Fibroblast of skin of back (primary cell): ENCODE measurements around the gene TMEM114.

Experiments
- DNase-seq: peaks from one replicate; pipeline ENCODE4 v3.0.0-alpha.2; 2013

The TMEM114 gene

DNA sequence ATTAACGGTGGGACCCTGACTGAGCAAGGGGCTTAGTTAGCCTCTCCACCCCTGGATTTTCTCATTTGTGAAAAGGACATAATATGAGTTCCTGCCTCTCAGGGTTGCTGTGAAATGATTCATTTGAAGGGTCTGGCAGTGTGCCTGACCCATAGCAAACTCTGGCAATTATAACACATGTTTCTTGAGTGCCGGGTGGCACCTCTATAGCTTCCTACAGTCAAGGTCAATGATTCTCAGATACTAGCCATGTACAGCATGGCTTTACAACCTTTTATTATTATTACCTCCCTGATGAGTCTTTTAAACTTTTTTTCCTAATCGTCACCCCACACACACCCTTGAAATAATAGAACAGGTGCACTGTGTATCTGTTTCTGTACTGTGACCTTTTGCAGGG is 42.1 kb downstream of the TMEM114 start:
- DNase-seq = no peak

DNA sequence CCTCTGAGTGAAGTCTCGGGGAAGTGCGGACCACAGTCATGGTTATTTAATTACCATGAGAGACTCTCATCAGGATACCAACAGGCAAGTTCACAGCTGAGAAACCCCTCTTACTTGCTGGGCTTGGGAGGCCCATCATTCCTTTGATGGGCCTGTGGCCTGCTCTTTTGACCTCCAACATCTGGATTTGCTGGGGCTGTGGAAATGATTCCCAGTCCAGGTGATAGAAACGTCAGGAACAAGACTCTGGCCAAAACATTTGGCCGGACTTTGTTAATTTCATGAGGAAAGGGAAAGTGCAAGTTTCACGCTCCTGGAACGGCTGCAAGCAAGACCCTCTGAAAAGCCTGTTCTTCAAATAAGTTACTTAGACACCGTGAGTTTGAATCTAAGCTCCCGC is 42.5 kb downstream of the TMEM114 start:
- DNase-seq = no peak

DNA sequence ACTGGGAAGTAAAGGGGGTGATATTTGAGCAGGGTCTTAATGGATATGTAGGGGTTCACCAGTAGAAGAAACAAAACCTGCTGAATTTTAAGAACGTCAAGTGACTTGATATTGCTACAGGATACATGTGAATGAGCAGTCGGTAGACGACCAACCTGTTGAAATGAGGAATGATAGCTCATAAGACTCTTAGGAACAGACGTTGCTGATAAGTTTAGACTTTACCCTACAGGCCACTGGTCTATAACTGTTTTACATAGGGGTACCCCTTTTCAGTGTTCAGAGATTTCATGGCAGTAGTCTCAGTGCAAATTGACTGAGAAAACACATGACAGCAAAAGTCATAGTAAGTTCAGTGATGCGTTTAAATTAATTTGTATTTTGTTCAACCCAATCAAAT is 45.9 kb downstream of the TMEM114 start:
- DNase-seq = no peak

DNA sequence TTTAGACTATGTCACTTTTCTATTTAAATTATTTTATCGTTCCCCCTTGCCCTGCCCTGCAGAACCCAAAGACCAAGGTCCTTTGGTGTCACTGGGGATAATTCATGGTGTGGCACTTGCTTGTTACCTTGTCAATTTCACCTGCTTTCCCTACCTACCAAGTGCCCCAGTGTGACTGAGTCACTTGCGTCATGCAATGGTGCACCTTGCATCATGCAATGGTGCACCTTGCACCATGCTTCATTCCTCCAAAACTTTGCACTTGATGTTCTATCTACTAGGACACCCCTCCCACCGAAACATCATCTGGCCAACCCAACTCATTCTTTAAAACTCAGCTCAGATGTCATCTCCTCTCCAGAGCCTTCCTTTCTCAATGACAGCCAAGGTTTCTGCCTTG is 47.1 kb downstream of the TMEM114 start:
- no peak for DNase-seq

DNA sequence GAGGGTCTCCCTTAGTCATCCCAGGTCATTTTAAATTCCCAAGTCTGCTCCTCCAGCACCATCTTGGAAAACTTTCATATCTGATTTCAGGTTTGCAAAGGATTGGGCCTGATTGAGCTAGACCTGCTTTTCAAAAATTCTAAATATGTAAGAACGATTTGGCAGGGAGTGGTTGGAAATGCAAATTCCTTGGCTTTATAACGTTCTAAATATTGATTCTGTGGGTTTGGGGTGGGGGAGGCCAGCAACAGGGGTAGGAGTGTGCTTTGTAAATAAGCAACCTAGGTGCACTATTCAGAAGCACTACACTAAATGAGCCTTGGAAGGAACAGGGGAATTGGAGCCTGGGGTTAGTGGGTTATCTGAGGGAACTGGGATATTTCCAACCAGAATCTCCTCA is 47.9 kb downstream of the TMEM114 start:
- DNase-seq = no peak

DNA sequence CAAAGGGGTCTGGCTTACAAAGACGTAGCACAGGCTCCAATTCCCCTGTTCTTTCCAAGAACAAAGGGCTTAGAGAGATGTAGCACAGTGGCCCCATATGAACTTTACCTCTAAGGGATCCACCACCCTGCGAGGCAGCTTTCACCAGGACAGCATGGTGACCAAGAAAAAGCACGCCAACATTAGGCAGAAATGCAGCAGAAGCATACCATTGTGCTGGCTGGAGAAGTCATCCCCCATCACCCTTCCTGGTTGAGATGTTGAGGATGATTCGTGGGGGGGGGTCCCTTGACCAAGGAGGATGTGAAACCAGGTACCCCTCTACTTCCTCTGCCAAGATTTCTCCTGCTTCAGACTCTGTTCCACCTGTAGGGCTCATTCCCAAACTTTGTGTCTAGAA is 48.4 kb downstream of the TMEM114 start:
- DNase-seq = no peak

DNA sequence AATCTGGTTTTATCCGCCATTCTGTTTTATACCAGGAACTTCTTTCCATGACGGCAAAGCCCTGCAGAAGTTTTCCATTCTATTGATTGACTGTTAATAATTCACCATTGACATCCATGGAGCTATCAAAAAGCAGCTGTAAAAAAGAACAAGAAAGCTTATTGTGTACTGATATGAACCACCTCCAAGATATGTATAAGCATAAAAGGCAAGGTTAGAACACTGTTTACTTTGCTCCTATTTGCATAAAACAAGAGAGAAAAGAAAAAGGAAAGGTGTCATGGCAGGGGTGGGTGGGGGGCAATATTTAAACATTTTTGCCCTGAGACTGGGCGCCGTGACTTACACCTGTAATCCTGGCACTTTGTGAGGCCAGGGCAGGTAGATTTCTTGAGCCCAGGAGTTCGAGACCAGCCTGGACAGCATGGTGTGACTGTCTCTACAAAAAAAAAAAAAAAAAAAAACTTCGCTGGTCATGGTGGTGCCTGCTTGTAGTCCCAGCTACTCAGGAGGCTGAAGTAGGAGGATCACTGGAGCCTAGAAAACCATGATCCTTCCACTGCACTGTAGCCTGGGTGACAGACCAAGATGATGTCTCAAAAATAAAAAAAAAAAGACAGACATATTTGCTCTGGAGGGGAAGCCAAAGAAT is 52.5 kb downstream of the TMEM114 start:
- DNase-seq = no peak

DNA sequence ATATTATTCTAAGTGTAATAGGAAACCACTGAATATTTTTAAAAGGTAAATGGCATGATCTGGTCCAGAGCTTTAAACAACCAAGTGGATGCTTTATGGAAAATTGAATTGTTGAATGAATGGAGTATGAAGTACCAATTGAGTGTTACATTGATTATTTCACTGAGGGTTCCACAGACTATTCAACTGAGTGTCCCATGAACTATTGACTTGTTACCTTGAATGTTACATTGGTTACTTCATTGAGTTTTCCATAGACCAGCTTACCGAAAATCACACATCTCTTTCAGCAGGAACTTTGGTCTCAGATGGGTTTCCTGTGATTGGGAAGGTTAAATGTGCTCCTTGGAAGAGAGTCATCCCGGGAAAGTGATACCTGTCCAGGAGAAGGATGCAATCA is 56.8 kb downstream of the TMEM114 start:
- DNase-seq = no peak

DNA sequence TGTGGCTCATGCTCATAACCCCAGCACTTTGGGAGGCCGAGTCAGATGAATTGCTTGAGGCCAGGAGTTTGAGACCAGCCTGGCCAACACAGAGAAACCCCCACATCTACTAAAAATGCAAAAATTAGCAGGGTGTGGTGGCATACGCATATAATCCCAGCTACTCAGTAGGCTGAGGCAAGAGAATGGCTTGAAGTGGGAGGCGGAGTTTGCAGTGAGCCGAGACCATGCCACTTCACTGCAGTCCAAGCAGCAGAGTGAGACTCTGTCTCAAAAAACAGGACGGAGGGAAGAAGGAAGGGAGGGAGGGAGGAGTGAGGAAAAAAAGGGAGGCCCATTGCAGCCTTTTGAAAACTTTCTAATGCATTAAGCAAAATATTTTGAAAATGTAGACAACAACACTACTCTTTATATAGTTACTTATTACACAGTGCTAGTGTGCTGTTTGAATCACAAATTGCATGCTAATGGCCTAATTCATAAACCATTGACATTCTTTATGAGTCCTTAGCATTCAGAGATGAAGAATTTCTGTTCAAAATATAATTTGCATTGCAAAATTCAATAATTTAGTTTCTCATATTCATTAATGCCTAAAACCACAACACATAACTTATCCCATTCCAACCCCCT is 59.4 kb downstream of the TMEM114 start:
- no peak for DNase-seq

DNA sequence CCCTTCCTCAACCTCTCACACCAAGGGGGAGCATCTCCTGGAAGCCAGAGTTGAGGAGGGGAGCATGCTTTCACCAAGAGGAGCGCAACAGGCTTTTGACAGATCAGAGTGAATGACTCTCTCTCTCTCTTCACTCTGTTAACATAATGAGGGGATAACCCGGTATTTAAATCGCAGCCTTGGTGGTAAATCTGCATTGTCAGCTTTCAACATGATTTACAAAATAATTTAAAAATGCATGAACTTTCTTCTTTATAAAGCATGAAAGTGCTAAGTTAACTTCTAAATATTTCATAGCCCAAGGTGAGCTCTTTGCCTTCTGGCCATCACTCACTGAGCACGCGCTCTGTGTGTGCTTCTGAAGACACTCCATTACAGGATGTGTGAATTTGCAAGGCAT is 61.8 kb downstream of the TMEM114 start:
- DNase-seq = no peak

DNA sequence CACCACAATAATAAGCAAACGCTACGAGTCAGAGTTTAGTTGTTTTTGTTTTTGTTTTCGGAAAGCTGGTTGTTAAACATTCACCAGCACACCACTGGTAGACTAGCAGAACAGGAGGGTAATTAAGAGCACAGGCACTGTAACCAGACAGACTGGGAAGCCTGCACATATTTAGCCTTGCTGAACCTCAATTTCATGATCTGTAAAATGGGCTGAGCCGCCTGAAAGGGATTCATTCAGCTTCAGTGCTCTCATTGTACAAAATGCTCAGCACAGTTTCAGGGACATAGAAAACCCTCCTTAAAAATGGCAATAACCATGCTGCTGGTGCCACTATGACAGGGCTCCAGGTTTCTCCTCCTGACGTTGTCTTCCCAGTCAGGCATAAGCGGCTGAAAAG is 66.4 kb downstream of the TMEM114 start:
- no peak for DNase-seq

DNA sequence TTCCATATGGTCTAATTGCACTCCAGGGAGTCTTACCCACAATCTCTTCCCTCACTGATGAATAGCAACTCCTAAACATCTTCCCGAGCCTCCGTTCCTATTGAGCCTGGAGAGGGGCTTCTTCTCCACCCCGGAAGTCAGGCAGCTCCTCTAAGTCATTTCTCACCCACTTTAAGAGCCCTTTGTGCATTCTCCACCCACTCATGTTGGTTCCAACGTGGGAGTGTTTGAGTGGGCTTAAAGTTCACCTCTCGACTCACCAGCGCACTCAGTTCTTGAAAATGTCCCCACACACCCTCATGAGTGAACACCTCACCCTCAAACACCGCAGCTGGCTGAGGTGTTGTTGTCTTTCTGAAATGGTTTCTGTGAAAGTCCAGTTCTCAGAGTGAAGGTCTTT is 67.6 kb downstream of the TMEM114 start:
- DNase-seq = no peak

DNA sequence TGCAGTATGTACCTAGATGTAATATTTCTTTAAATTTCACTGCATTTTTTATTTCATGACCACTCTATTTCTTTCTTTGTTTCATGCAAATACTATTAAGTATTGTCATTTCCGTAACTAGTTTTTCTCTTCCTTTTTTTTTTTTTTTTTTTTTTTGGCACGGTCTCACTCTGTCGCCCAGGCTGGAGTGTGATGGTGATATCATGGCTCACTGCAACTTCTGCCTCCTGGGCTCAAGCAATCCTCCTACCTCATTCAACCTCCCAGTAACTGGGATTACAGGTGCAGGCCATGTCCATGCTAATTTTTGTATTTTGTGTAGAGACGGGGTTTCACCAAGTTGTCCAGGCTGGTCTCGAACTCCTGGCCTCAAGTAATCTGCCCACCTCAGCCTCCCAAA is 70.7 kb downstream of the TMEM114 start:
- no peak for DNase-seq
